ENCODE data around the gene HS3ST1. TPM values are rescaled to one million over a fixed set of nuclear protein-coding genes. Genes with fewer than 3 reads are reported as not detected.
"Not testable (repeated sequence)": the region's sequence is repeated elsewhere in the genome, so short reads cannot be mapped to it uniquely, and the experiment has no call there.

HS3ST1 gene
- total and polyA plus RNA-seq, 7 donors, result 0.60 to 3.7 (median 1.6) TPM

DNA sequence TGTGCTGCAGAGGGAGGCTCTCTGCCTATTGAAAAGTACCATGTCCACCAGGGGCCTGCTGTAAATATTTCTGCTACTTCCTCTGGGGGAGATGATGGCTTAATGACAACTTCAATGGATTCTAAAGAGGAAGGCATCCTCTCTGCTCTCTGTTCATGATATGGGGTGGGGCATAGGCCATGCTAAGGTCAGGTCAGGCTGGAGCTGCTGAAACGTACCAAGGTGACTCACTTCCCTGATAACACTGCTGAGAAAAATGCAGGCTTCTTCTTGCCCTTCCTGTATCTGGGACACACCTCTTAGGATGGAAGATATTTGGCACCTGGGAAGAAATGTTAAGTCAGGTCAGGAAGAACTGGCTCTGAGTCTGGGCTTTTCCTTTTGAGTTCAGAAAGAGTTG, 31.5 kb downstream of the HS3ST1 start:
- Histone ChIP-seq H3K4me1 (no peaks in the 10 kb centered on the region), H3K27ac (no peak overlapping the region), H3K36me3 (peaks cover 0 to 13% (median 2%) of the 10 kb centered on the region in 4 donors), H3K27me3 (no peaks in the 10 kb centered on the region), H3K4me3 (no peak overlapping the region), H3K9me3 (no peaks in the 10 kb centered on the region)
- 11 to 45% methylated on average over 1 of the region's 1 CpG for WGBS, 2 donors
- no peak for DNase-seq
- intact Hi-C loops (cut with DNase I), result no loop called here
- TF ChIP-seq POLR2AphosphoS5 (IDR thresholded peaks at IDR 0.05) (no peak), EP300 (IDR thresholded peaks at IDR 0.05) (no peak), POLR2A (IDR thresholded peaks at IDR 0.05) (no peak)
- TF ChIP-seq, protein P1, sequence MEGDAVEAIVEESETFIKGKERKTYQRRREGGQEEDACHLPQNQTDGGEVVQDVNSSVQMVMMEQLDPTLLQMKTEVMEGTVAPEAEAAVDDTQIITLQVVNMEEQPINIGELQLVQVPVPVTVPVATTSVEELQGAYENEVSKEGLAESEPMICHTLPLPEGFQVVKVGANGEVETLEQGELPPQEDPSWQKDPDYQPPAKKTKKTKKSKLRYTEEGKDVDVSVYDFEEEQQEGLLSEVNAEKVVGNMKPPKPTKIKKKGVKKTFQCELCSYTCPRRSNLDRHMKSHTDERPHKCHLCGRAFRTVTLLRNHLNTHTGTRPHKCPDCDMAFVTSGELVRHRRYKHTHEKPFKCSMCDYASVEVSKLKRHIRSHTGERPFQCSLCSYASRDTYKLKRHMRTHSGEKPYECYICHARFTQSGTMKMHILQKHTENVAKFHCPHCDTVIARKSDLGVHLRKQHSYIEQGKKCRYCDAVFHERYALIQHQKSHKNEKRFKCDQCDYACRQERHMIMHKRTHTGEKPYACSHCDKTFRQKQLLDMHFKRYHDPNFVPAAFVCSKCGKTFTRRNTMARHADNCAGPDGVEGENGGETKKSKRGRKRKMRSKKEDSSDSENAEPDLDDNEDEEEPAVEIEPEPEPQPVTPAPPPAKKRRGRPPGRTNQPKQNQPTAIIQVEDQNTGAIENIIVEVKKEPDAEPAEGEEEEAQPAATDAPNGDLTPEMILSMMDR (IDR thresholded peaks at IDR 0.05), result no peak

DNA sequence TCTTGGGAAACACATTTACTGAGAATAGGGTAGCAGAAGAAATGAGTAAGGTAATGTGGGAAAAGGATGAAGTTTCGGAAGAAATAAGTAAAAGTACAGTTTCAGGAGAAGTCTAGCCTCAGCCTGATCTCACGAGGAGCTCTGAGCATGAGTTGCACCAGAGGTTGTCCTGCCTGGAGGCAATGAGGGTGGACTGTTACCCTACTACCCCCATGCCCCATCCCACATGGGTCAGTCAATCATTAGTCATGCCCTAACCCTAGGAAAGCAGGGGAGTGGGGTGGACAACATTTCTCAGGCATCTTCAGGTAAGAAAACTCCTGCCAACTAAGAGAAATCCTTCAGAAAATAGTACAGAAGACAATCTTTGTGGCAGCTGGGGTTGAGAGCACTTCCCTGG, 35.1 kb downstream of the HS3ST1 start:
- H3K4me3 ChIP-seq, result no peak overlapping the region
- DNase-seq, result no peak
- H3K27me3 ChIP-seq, result no peaks in the 10 kb centered on the region
- H3K27ac ChIP-seq, result no peak overlapping the region
- H3K9me3 ChIP-seq, result no peaks in the 10 kb centered on the region
- no peaks in the 10 kb centered on the region for H3K4me1 ChIP-seq
- H3K36me3 ChIP-seq, result no peaks in the 10 kb centered on the region
- TF ChIP-seq, protein P1 (IDR thresholded peaks at IDR 0.05), result no peak
- TF ChIP-seq POLR2AphosphoS5 (IDR thresholded peaks at IDR 0.05), result no peak
- no peak for TF ChIP-seq POLR2A (IDR thresholded peaks at IDR 0.05)
- TF ChIP-seq EP300 (IDR thresholded peaks at IDR 0.05), result no peak
- WGBS, 2 donors, result 88 to 90% methylated on average over 2 of the region's 2 CpGs
- intact Hi-C loops (cut with DNase I), result no loop called here

DNA sequence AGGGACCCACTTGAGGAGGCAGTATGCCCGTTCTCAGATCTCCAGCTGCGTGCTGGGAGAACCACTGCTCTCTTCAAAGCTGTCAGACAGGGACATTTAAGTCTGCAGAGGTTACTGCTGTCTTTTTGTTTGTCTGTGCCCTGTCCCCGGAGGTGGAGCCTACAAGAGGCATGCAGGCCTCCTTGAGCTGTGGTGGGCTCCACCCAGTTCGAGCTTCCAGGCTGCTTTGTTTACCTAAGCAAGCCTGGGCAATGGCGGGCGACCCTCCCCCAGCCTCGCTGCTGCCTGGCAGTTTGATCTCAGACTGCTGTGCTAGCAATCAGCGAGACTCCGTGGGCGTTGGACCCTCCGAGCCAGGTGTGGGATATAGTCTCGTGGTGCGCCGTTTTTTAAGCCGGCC, 44.6 kb downstream of the HS3ST1 start:
- H3K4me3 ChIP-seq; DNase-seq; H3K27me3 ChIP-seq; H3K27ac ChIP-seq; intact Hi-C loops (cut with DNase I); H3K9me3 ChIP-seq; H3K36me3 ChIP-seq; H3K4me1 ChIP-seq: not testable (repeated sequence)
- WGBS, 2 donors, result 71 to 83% methylated on average over 13 of the region's 15 CpGs

DNA sequence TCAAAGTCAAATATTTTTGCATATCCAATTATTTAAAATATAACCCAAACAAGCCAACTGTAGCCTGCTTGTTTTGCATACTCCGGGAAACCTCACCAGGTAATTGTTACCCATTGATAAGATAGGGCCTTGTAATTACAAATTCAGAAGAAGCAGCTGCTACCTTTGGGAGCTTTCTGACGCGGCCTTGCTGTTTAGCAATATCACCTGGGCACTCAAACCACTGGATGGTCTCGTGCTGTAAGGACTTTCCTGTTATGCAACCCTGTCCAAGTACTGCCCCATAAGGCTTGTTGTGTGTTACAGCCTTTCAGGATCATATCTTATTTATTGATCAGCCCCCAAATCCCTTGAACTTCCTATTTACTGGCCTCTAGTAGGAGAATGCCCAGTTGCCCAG, 52.1 kb downstream of the HS3ST1 start:
- no peaks in the 10 kb centered on the region for H3K27me3 ChIP-seq
- H3K36me3 ChIP-seq, result no peaks in the 10 kb centered on the region
- H3K4me1 ChIP-seq, result no peaks in the 10 kb centered on the region
- no peaks in the 10 kb centered on the region for H3K9me3 ChIP-seq
- H3K4me3 ChIP-seq, result no peak overlapping the region
- 80 to 84% methylated on average over 4 of the region's 4 CpGs for WGBS, 2 donors
- intact Hi-C loops (cut with DNase I), result no loop called here
- TF ChIP-seq POLR2AphosphoS5 (IDR thresholded peaks at IDR 0.05) (no peak), POLR2A (IDR thresholded peaks at IDR 0.05) (no peak), EP300 (IDR thresholded peaks at IDR 0.05) (no peak)
- TF ChIP-seq, protein P1 (IDR thresholded peaks at IDR 0.05), result no peak
- H3K27ac ChIP-seq, result no peak overlapping the region
- no peak for DNase-seq

DNA sequence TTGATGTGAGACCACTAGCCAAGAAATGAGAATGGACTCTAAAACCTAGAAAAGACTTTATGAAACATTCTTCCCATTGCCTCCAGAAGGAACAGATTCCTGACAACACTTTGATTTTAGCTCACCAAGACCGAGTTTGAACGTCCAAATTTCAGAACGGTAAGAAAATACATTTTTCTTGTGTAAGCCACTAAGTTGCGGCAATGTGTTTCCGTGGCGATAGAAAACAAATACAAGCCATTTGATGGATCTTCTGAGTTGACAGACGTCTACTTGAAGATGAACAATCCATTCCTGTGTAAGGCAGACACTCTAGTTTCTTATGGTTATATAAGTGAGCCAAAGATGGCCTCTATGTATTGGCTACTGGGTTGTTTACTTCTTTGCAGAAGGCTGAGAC, 52.5 kb downstream of the HS3ST1 start:
- H3K36me3 ChIP-seq, result no peaks in the 10 kb centered on the region
- DNase-seq, result no peak
- no peak overlapping the region for H3K27ac ChIP-seq
- H3K9me3 ChIP-seq, result no peaks in the 10 kb centered on the region
- intact Hi-C loops (cut with DNase I), result no loop called here
- TF ChIP-seq POLR2AphosphoS5 (IDR thresholded peaks at IDR 0.05) (no peak), EP300 (IDR thresholded peaks at IDR 0.05) (no peak), POLR2A (IDR thresholded peaks at IDR 0.05) (no peak)
- TF ChIP-seq, protein P1 (IDR thresholded peaks at IDR 0.05), result no peak
- WGBS, 2 donors, result 74 to 75% methylated on average over 7 of the region's 7 CpGs
- H3K4me1 ChIP-seq, result no peaks in the 10 kb centered on the region
- no peaks in the 10 kb centered on the region for H3K27me3 ChIP-seq
- H3K4me3 ChIP-seq, result no peak overlapping the region

Data from sigmoid colon (tissue), 7 donors.